ENCODE measurements around the gene COX4I2. TPM values are rescaled to one million over a fixed set of nuclear protein-coding genes. Genes with fewer than 3 reads are reported as not detected.
"Not testable (repeated sequence)": the region's sequence is repeated elsewhere in the genome, so short reads cannot be mapped to it uniquely, and the experiment has no call there.

The COX4I2 gene
- total RNA-seq, 2 donors from 2014 or later: not detected

DNA sequence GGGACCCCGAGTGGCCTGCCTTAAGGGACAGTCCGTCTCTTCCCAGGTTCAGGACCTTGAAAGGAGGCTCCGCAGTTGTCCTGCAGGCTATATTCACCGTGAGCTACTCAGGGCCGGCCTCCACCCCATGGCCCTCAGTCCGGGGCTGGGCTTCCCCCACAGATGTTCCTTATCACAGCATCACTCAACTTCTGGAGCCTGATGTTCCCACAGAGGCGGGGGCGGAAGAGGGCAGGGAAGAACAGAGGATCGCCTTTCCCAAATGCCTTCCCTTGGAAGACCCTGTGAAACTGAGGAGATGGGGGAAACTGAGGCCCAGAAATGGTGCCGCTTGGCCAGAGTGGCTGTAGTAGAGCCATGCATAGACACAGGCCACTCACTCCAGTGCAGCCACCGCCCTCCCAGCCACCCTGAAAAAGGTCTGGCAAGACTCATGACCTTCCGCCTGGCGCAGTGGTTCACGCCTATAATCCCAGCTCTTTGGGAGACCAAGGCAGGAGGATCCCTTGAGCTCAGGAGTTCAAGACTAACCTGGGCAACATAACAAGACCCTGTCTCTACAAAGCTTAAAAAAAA is 4.3 kb upstream of the COX4I2 start:
- DNase-seq (ENCODE audit: low spot score in 2 of 2): no peak
- Mint-ChIP-seq H3K36me3 (no peaks in the 10 kb centered on the region), H3K9me3 (no peaks in the 10 kb centered on the region), H3K27ac (no peak overlapping the region)
- no peak for ATAC-seq

DNA sequence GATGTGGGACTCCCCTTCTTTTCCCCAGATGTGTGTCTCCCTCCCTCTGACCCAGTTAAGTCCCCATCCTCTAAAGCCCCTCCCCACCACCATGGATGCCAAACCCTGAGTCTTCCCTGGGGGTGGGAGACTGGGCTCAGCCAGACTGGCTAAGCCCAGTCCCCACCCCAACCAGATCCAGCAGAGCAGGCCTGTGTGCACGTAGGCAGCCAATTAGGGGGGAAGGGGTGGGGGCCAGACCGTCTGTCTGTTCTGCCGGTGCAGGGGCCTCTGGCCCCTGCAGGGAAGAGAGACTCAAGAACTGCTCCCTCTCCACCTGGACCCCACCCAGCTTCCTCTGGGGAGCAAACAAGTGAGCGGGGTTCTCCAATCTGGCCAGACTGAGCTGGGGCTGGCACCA is 605 bp downstream of the COX4I2 start:
- DNase-seq (ENCODE audit: low spot score in 2 of 2) (no peak), ATAC-seq (no peak)
- Mint-ChIP-seq H3K27ac (no peak overlapping the region), H3K36me3 (no peaks in the 10 kb centered on the region), H3K9me3 (no peaks in the 10 kb centered on the region)

DNA sequence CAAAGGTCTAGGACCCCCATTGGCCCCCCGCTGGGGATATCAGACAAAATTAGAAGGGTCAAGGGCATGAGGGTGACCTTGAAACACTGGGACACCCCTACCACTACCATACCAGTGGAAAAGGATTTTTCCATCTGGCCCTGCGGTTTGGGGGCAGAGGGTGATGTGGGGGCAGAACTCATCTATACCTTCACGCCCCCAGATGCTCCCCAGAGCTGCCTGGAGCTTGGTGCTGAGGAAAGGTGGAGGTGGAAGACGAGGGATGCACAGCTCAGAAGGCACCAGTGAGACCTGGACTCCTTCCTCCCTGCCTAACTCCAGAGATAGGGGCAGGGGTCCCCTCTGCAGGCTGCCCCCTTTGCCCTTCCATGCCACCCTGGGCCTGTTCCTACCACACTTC is 1.1 kb downstream of the COX4I2 start:
- ATAC-seq (no peak), DNase-seq (ENCODE audit: low spot score in 2 of 2) (no peak)
- no peak overlapping the region for H3K27ac Mint-ChIP-seq
- H3K36me3 Mint-ChIP-seq: no peaks in the 10 kb centered on the region
- no peaks in the 10 kb centered on the region for H3K9me3 Mint-ChIP-seq

DNA sequence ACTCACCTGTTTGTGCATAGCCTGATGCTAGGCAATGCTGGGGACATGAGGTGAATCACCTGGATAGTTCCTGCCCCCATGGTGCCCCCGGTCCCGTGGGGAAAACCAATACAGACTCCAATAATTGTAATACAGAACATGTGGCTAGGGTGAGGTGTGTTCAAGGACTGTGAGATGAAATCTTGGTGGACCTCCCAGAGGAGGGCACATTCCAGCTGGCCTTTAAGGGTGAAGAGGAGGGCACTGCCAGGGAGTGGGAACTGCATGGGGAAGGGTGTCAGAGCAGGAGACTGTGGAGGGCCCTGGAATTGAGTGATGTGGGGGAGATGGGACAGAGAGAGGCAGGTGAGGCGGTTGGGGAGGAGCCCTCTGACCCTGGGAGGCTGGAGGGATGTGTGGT is 2.5 kb downstream of the COX4I2 start:
- no peaks in the 10 kb centered on the region for H3K9me3 Mint-ChIP-seq
- no peak overlapping the region for H3K27ac Mint-ChIP-seq
- DNase-seq (ENCODE audit: low spot score in 2 of 2): no peak
- H3K36me3 Mint-ChIP-seq: no peaks in the 10 kb centered on the region
- no peak for ATAC-seq

DNA sequence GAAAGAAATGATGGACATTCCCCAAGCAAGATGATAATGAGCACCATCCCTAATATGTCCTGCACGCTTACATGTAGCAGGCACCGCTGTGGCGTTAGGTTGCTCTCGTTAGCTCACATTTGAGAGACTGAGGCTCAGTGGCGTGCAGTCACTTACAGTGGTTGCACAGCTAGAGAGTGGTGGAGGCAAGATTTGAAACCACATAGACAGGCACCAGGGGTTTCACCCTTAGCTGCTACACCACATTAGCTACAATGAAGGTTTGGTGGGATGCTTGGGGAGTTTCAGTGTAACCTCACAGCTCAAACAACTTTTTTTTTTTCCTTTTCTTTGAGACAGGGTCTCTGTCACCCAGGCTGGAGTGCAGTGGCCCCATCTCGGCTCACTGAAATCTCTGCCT is 3.7 kb downstream of the COX4I2 start:
- ATAC-seq (peak; percentile 46 to 70), DNase-seq (ENCODE audit: low spot score in 2 of 2) (no peak)
- no peaks in the 10 kb centered on the region for H3K9me3 Mint-ChIP-seq
- H3K36me3 Mint-ChIP-seq: no peaks in the 10 kb centered on the region
- H3K27ac Mint-ChIP-seq: no peak overlapping the region

DNA sequence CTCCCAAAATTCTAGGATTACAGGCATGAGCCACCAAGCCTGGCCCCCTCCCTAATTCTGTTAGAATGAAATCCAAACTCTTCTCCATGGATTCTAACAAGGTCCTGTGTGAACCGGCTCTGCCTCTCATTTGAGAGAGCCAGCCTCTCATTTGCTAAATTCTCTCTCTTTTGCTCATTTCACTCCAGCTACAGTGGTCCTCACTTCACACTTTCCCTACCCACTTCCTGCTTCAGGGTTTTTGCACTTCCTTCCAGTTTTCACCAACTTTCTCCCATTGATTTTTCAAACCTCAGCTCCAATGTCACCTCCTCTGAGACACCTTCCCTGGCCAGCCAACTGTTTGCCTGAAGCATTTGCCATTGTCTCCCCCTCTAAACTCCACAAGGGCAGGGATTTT is 5.1 kb downstream of the COX4I2 start:
- no peak for ATAC-seq
- Mint-ChIP-seq H3K9me3 (no peaks in the 10 kb centered on the region), H3K27ac (no peak overlapping the region), H3K36me3 (no peaks in the 10 kb centered on the region)
- DNase-seq (ENCODE audit: low spot score in 2 of 2): no peak

DNA sequence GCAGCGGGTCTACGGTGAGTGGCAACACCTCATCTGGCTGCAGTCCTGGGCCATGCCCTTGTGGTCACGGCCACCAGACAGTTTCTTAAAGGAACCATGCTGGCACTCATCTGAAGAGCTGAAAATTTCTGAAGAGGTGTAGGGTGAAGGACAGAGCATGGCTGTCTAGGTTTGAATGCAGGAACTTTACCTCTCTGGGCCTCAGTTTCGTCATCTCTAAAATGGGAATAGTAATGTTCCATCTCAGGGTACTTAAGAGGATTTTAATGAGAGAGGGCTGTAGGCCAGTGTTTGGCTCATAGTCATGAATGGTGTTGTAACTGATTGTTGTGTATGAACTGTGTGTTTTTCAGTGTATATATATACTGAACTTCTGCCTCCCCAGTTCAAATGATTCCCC is 5.8 kb downstream of the COX4I2 start:
- Mint-ChIP-seq H3K27ac (no peak overlapping the region), H3K9me3 (no peaks in the 10 kb centered on the region), H3K36me3 (no peaks in the 10 kb centered on the region)
- no peak for ATAC-seq
- no peak for DNase-seq (ENCODE audit: low spot score in 2 of 2)

DNA sequence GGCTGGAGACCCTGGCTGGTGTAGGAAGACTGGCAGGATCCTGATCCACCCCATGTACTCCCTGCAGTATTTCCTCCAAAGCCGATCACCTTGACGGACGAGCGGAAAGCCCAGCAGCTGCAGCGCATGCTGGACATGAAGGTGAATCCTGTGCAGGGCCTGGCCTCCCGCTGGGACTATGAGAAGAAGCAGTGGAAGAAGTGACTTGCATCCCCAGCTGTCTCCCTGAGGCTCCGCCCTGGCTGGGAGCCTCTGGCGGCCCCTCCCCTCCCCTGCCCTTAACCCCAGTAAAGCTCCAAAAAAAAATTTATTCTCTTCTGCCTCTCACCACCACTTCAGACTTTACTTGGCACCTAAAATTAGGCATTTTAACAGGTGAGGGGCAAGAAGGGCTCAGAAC is 7.0 kb downstream of the COX4I2 start:
- no peak overlapping the region for H3K27ac Mint-ChIP-seq
- H3K36me3 Mint-ChIP-seq: no peaks in the 10 kb centered on the region
- no peak for ATAC-seq
- no peaks in the 10 kb centered on the region for H3K9me3 Mint-ChIP-seq
- no peak for DNase-seq (ENCODE audit: low spot score in 2 of 2)

DNA sequence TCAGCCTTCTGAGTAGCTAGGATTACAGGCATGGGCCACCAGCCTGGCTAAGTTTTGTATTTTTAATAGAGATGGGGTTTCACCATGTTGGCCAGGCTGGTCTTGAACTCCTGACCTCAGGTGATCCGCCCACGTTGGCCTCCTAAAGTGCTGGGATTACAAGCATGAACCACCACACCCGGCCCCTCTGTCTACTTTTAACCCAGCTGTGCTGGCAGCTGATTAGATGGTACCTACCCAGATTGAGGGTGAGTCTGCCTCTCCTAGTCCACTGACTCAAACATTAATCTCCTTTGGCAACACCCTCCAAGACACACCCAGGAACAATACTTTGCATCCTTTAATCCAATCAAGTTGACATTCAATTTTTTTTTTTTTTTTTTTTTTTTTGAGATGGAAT is 10.4 kb downstream of the COX4I2 start:
- not testable (repeated sequence) for H3K9me3 Mint-ChIP-seq; ATAC-seq; H3K36me3 Mint-ChIP-seq; DNase-seq (ENCODE audit: low spot score in 2 of 2); H3K27ac Mint-ChIP-seq

DNA sequence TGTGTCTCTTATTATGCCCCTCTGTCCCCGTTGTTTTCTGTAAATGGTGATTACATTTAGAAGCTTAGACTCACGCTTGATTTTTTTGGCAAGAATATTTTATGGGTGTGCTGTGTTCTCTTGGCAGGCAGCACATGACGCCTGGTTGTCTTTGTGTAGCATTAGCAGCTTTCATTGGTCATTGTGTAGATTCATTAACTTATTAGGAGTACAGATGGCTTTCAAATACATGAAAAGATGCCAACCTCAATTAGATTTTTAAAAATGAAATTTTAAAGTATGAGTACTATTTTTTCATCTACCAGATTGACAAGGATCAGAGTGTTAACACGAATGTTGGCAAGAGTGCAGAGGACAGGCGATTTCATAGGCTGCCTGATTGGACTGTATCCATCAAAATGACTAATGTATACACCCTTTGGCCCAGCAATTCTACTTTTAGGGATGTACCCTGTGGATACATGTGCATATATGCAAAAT is 15.2 kb downstream of the COX4I2 start:
- DNase-seq (ENCODE audit: low spot score in 2 of 2) (no peak), ATAC-seq (no peak)
- H3K9me3 Mint-ChIP-seq: no peaks in the 10 kb centered on the region
- H3K36me3 Mint-ChIP-seq: no peaks in the 10 kb centered on the region
- no peak overlapping the region for H3K27ac Mint-ChIP-seq

DNA sequence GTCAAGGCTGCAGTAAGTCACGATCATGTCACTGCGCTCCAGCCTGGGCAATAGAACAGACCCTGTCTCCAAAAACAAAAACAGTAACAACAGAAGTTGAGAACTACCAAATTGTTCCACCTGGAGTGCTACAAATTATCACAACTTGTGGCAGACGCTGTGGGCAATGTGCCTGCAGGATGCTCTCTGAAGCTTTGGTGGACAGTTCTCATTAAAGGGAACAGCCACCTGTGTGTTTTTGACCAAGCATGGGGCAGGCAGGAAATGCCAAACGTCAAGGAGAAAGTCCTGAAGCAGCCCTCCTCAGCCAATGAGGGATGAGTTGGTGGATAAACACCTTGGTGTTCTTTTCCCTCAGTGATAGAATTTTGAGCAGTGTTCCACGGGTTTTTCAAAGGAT is 15.8 kb downstream of the COX4I2 start:
- no peak for ATAC-seq
- Mint-ChIP-seq H3K27ac (no peak overlapping the region), H3K9me3 (no peaks in the 10 kb centered on the region), H3K36me3 (no peaks in the 10 kb centered on the region)
- no peak for DNase-seq (ENCODE audit: low spot score in 2 of 2)

DNA sequence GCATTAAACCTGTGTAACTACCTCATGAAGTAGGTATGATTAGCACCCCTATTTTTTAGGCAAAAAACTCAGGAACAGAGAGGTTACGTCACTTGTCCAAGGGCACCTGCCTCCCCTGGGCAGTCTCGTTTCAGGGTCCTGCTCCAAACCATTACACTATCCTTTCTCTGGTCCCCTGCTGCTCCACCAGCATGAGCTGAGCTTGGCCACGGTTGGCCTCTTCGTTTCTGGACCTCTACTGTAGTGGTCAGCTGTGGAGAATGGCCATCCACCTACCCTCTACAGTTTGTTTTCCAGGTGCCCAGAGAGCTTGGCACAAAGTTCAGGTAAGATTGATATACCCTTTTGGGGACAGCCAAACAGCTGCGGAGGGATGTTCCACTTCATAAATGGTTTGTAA is 16.8 kb downstream of the COX4I2 start:
- DNase-seq (ENCODE audit: low spot score in 2 of 2) (no peak), ATAC-seq (no peak)
- Mint-ChIP-seq H3K36me3 (no peaks in the 10 kb centered on the region), H3K9me3 (no peaks in the 10 kb centered on the region), H3K27ac (no peak overlapping the region)

DNA sequence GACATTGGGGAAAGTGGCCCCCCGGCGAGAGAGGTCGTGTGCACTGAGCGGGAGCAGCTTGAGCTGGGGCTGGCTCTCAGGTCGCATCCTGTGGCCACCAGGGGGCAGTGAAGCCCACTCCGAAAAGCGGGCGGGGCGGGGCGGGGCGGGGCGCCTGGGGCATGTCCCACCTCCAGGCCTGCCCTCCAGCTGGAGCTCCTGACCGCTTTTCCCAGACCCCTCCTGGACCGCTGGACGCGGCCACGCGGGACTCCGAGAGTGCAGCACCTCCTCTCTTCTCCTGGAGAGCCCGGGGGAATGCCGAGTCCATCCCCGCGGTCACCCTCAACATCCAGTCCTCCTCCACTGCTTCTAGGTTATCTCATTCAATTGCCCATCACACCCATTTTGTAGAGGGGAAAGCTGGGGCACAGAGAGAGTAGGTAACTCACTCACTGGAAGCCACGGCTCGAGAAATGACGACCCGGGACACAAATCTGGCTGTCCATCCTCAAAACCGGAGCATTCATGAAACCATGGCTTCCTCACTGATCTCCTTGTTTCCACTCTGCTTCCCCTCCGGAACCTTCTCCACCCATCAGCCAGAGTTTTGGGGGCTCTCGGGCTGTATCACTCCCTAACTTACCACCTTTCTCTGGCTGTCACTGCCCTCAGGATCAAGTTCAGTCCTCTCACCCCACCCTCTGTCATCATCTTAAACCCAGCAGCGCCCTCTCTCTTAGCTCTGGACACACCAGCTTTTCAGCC is 24.1 kb downstream of the COX4I2 start:
- Mint-ChIP-seq H3K27ac (peak overlapping the region; percentile 70 to 81), H3K9me3 (no peaks in the 10 kb centered on the region), H3K36me3 (peaks cover 0 to 3% of the 10 kb centered on the region in 2 donors)
- ATAC-seq (peak; percentile 86), DNase-seq (ENCODE audit: low spot score in 2 of 2) (peak; percentile 75 to 81)

DNA sequence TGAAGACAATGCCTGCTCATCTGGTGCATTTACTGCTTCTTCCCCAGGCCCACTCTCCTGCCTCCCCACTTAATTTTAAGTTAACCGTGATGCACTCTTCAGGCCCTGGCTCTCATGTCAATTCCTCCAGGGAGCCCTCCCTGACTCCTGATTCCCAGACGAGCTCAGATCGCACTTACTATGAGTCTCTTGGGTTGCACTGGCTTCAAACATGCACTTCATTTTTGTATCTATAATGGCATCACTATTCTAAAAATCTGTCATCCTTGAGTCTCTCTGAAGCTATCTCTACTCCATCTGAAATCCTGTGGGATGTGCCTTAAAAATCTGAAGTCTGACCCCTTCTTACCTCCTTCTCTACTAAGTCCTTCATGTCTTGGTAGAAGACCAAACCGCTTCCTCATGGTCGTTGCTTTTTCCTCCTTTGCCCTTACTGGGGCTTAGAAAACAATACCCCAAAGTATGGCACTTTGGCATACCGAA is 24.7 kb downstream of the COX4I2 start:
- Mint-ChIP-seq H3K27ac (peak overlapping the region; percentile 66 to 81), H3K9me3 (no peaks in the 10 kb centered on the region), H3K36me3 (peaks cover under 1 to 5% of the 10 kb centered on the region in 2 donors)
- no peak for DNase-seq (ENCODE audit: low spot score in 2 of 2)
- no peak for ATAC-seq

DNA sequence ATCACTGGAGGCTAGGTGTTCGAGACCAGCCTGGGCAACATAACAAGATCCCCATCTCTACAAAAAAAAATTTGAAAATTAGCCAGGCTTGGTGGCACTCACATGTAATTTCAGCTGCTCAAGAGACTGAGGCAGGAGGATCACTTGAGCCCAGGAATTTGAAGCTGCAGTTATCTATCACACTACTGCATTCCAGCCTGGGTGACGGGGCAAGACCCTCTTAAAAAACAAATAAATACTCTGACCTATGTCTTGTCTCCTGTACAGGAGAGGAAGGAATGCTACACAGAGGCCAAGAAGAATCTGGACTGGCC is 25.8 kb downstream of the COX4I2 start:
- Mint-ChIP-seq H3K27ac (peak overlapping the region; percentile 83 to 93), H3K36me3 (peaks cover 9 to 11% of the 10 kb centered on the region in 2 donors), H3K9me3 (no peaks in the 10 kb centered on the region)
- ATAC-seq: no peak
- DNase-seq (ENCODE audit: low spot score in 2 of 2): no peak

DNA sequence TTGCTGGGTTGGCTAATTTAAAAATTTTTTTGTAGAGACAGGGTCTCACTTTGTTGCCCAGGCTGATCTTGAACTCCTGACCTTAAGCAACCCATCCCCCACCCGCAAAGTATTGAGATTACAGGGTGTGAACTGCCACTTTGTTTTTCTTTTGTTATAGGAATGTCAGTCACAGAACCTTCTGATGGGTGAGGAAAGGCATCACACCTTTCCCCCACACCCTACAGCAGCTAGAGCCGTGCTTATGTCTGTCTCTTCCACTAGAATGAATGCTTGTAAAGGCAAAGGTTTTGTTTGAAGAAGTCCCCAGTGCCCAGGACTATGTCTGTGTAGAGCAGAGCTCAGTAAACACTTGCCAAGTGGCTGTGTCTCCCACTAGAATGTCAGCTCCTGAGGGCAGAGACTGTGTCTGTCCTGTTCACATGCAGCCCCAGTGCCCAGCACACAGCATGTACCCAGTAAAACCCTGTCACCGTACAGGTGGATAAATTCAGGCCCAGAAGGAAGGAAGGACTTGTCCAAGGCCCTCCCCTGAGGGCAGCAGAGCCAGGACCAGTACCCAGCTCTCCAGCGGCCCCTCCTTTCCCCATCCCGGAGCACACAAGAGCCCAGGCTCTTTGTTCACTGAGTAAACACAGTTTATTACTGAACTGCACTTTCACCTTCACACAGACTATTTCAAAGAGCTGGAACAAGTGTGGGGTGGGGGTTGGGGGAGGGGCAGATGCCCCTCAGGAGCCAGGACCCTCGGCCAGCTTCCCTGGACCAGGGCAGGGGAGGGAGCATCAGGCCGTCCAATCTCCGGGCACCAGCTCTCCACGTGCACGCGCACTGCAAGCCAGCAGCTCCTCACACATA is 26.4 kb downstream of the COX4I2 start:
- no peak for ATAC-seq
- Mint-ChIP-seq H3K36me3 (peaks cover 11% of the 10 kb centered on the region in 2 donors), H3K27ac (peak overlapping the region; percentile 83 to 93), H3K9me3 (no peaks in the 10 kb centered on the region)
- DNase-seq (ENCODE audit: low spot score in 2 of 2): no peak

DNA sequence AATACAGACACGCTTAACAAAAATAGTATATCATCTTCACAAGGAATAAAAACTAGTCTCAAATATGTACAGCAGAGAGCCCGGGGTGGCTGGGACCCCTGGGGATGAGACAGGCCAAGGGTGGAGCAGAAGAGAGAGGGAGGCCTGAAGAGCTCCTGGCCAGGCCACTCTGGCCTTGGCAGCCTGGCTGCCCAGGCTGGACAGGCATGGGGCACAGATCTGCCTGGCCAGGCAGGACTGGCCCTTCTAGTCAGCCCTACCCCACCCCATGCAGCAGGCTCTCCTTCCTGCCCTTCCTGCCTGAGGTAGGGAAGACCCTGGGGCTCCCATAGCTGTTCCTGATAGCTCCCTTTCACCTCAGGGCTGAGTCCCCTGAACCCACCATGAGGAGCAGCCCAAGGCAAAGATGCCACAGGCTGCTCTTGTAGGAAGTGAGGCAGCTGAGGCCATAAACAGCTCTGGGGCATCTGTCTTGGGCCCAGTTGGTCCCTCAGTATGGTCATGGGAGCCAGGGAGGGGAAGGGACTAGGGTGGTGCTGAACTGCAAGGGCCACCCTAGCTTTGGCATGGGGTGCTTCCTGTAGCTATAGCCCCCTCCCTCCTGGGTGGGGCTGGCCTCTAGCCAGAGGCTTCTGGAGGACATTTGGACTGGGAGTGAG is 27.1 kb downstream of the COX4I2 start:
- Mint-ChIP-seq H3K9me3 (no peaks in the 10 kb centered on the region), H3K36me3 (peaks cover 15 to 19% of the 10 kb centered on the region in 2 donors), H3K27ac (peak overlapping the region; percentile 83 to 86)
- DNase-seq (ENCODE audit: low spot score in 2 of 2) (no peak), ATAC-seq (no peak)

Data from activated naive CD4-positive, alpha-beta T cell treated with anti-CD3 and anti-CD28 coated beads, Interleukin-2, amount 50 U/mL, for 72 hours (primary cell).